IPS-15b (cell line): ENCODE measurements around the gene PCSK7.

Experiments used
- H3K27me3 ChIP-seq: one replicate; pipeline ENCODE4 v1.6.1; 2013; ENCODE audit warnings: low read length; ENCODE audit not compliant: control insufficient read depth, insufficient read depth
- H3K36me3 ChIP-seq: one replicate; pipeline ENCODE4 v1.6.1; 2013; ENCODE audit warnings: low read length; ENCODE audit not compliant: control insufficient read depth, insufficient read depth
- H3K4me1 ChIP-seq: one replicate; pipeline ENCODE4 v1.6.1; 2013; ENCODE audit warnings: mild to moderate bottlenecking, low read length; ENCODE audit not compliant: control insufficient read depth, insufficient read depth
- H3K4me3 ChIP-seq: one replicate; pipeline ENCODE4 v1.5.1; 2013; ENCODE audit warnings: low read depth, low read length
- H3K9ac ChIP-seq: one replicate; pipeline ENCODE4 v1.6.1; 2013; ENCODE audit warnings: low read depth, mild to moderate bottlenecking, low read length
- H3K9me3 ChIP-seq: one replicate; pipeline ENCODE4 v1.6.1; 2013; ENCODE audit warnings: mild to moderate bottlenecking, low read length; ENCODE audit not compliant: control insufficient read depth, insufficient read depth

Gene PCSK7

GRCh38 chr11:117199916-117200812 is 31.7 kb downstream of the PCSK7 start:
- Histone ChIP-seq H3K4me1 (peaks cover 18% of the 10 kb centered on the region), H3K36me3 (peaks cover 15% of the 10 kb centered on the region), H3K9me3 (no peaks in the 10 kb centered on the region), H3K4me3 (peak overlapping the region; percentile 54), H3K9ac (peak overlapping the region; percentile 81), H3K27me3 (no peaks in the 10 kb centered on the region)

- Histone ChIP-seq H3K9me3 (no peaks in the 10 kb centered on the region), H3K9ac (peak within 1 kb of the TSS; percentile 81), H3K27me3 (no peaks in the 10 kb centered on the region), H3K36me3 (peaks cover 15% of the 10 kb centered on the region), H3K4me1 (peaks cover 18% of the 10 kb centered on the region), H3K4me3 (peak within 1 kb of the TSS; percentile 54)
These were observed 32.6 kb downstream of the PCSK7 start, which contains the start of gene TAGLN for GRCh38 chr11:117199053-117199915. Gene TAGLN, plus strand, starts transcription at chr11:117199370. Its CDS starts 3,644 bp downstream, at chr11:117203014.

- Histone ChIP-seq H3K4me1 (peaks cover 18% of the 10 kb centered on the region), H3K27me3 (no peaks in the 10 kb centered on the region), H3K36me3 (peaks cover 15% of the 10 kb centered on the region), H3K9ac (peak overlapping the region; percentile 38), H3K4me3 (peak overlapping the region; percentile 54), H3K9me3 (no peaks in the 10 kb centered on the region)
These were observed 33.3 kb downstream of the PCSK7 start for GRCh38 chr11:117198613-117199012.

- no peaks in the 10 kb centered on the region for H3K9me3 ChIP-seq
- H3K9ac ChIP-seq = peak overlapping the region; percentile 38
- no peaks in the 10 kb centered on the region for H3K27me3 ChIP-seq
- peaks cover 14% of the 10 kb centered on the region for H3K36me3 ChIP-seq
- H3K4me3 ChIP-seq = peak overlapping the region; percentile 54
- H3K4me1 ChIP-seq = peaks cover 18% of the 10 kb centered on the region
These were observed 34.1 kb downstream of the PCSK7 start for GRCh38 chr11:117197516-117198456.

- H3K36me3 ChIP-seq = peaks cover 19% of the 10 kb centered on the region
- no peaks in the 10 kb centered on the region for H3K9me3 ChIP-seq
- H3K4me1 ChIP-seq = peaks cover 18% of the 10 kb centered on the region
- H3K27me3 ChIP-seq = no peaks in the 10 kb centered on the region
- no peak overlapping the region for H3K4me3 ChIP-seq
- H3K9ac ChIP-seq = no peak overlapping the region
These were observed 34.9 kb downstream of the PCSK7 start for GRCh38 chr11:117197006-117197405.

- no peak overlapping the region for H3K4me3 ChIP-seq
- peaks cover 18% of the 10 kb centered on the region for H3K4me1 ChIP-seq
- no peaks in the 10 kb centered on the region for H3K9me3 ChIP-seq
- no peak overlapping the region for H3K9ac ChIP-seq
- no peaks in the 10 kb centered on the region for H3K27me3 ChIP-seq
- peaks cover 22% of the 10 kb centered on the region for H3K36me3 ChIP-seq
These were observed 36.1 kb downstream of the PCSK7 start for GRCh38 chr11:117195761-117196160.

- Histone ChIP-seq H3K9ac (no peak overlapping the region), H3K4me3 (no peak overlapping the region), H3K4me1 (peaks cover 15% of the 10 kb centered on the region), H3K9me3 (no peaks in the 10 kb centered on the region), H3K36me3 (peaks cover 25% of the 10 kb centered on the region), H3K27me3 (no peaks in the 10 kb centered on the region)
These were observed 36.6 kb downstream of the PCSK7 start for GRCh38 chr11:117195258-117195657.

- H3K9ac ChIP-seq = no peak overlapping the region
- peaks cover 9% of the 10 kb centered on the region for H3K4me1 ChIP-seq
- no peaks in the 10 kb centered on the region for H3K27me3 ChIP-seq
- H3K9me3 ChIP-seq = no peaks in the 10 kb centered on the region
- peaks cover 34% of the 10 kb centered on the region for H3K36me3 ChIP-seq
- H3K4me3 ChIP-seq = no peak overlapping the region
These were observed 37.6 kb downstream of the PCSK7 start for GRCh38 chr11:117194267-117194666.

GRCh38 chr11:117193130-117194020 is 38.5 kb downstream of the PCSK7 start:
- H3K9ac ChIP-seq = no peak overlapping the region
- peaks cover 7% of the 10 kb centered on the region for H3K4me1 ChIP-seq
- H3K9me3 ChIP-seq = no peaks in the 10 kb centered on the region
- H3K36me3 ChIP-seq = peaks cover 43% of the 10 kb centered on the region
- H3K4me3 ChIP-seq = no peak overlapping the region
- no peaks in the 10 kb centered on the region for H3K27me3 ChIP-seq

- Histone ChIP-seq H3K27me3 (no peaks in the 10 kb centered on the region), H3K4me1 (no peaks in the 10 kb centered on the region), H3K36me3 (peaks cover 48% of the 10 kb centered on the region), H3K9ac (no peak overlapping the region), H3K9me3 (no peaks in the 10 kb centered on the region), H3K4me3 (no peak overlapping the region)
These were observed 39.4 kb downstream of the PCSK7 start for GRCh38 chr11:117192401-117192875.
